ENCODE measurements around the gene TRIM37.

- TF ChIP-seq, protein P1, sequence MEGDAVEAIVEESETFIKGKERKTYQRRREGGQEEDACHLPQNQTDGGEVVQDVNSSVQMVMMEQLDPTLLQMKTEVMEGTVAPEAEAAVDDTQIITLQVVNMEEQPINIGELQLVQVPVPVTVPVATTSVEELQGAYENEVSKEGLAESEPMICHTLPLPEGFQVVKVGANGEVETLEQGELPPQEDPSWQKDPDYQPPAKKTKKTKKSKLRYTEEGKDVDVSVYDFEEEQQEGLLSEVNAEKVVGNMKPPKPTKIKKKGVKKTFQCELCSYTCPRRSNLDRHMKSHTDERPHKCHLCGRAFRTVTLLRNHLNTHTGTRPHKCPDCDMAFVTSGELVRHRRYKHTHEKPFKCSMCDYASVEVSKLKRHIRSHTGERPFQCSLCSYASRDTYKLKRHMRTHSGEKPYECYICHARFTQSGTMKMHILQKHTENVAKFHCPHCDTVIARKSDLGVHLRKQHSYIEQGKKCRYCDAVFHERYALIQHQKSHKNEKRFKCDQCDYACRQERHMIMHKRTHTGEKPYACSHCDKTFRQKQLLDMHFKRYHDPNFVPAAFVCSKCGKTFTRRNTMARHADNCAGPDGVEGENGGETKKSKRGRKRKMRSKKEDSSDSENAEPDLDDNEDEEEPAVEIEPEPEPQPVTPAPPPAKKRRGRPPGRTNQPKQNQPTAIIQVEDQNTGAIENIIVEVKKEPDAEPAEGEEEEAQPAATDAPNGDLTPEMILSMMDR (IDR thresholded peaks at IDR 0.05; ENCODE audit: borderline replicate concordance, extremely low read depth, low read length, poor library complexity, severe bottlenecking): no peak
- no peak for TF ChIP-seq EZH2 (IDR thresholded peaks at IDR 0.05; ENCODE audit: borderline replicate concordance, low read depth, low read length, severe bottlenecking)
Observed at GRCh38 chr17:59028328-59028727, 78.4 kb downstream of the TRIM37 start.

All from DND-41 (cell line).